Kidney capillary endothelial cell (primary cell): ENCODE data around the gene IFRD2.
A peak's percentile ranks its signal among the peaks of the same experiment; 100 is the strongest.
"Not testable (repeated sequence)": the region's sequence is repeated elsewhere in the genome, so short reads cannot be mapped to it uniquely, and the experiment has no call there.

ENCODE experiments used
- DNase-seq: peaks from one replicate; pipeline ENCODE4 v3.0.0-alpha.2; 2018; ENCODE audit warnings: low spot score

IFRD2 gene

DNA sequence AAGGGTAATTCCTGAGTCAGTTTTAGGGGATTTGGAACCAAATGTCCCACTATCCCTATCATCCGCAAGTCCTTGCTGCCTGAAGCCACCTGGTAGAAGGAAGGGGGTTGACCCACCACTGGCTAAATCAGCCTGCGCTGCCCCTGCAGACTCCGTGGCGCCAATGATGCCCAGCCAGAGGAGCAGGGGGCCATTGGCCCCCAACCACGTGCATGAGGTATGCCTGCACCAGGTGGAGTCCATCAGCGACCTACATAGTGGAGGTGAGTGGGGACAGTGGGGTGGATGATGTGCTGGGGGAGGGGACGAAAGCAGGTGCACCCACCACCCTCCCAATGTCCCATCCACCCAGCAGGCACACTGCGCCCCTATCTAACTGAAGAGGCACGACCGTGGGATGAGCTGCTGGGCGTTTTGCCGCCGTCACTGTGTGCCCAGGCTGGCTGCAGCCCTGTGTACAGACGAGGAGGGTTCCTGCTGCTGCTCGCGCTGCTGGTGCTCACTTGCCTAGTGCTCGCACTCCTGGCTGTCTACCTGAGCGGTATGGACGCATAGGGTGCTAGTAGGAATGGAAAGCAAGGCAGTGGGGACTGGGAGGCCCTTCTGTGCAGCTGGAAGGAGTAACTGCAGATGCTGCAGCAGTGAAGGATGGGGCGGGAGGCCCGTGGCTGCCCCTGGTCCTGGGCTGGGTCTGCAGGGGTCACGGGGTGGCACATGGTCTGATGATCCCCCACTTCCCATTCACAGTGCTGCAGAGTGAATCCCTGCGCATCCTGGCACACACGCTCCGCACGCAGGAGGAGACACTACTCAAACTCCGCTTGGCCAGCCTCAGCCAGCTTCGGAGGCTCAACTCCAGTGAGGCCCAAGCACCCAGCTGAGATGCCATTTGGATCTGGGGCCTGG lies 5.7 kb downstream of the IFRD2 start:
- DNase-seq: no peak

DNA sequence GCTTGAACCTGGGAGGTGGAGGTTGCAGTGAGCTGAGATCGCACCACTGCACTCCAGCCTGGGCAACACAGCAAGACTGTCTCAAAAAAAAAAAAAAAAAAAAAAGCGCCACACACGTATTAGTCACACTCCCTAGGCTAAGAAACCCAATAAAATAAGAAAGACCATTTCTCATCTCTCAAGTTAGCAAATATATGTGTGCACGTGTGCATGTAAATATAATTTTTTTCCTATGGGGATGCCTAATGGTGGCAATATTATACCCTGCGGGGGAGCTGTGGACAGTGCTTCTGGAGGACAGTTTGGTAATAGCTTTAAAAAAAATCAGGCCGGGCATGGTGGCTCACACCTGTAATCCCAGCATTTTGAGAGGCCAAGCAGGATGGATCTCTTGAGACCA lies 8.1 kb downstream of the IFRD2 start:
- DNase-seq: not testable (repeated sequence)

DNA sequence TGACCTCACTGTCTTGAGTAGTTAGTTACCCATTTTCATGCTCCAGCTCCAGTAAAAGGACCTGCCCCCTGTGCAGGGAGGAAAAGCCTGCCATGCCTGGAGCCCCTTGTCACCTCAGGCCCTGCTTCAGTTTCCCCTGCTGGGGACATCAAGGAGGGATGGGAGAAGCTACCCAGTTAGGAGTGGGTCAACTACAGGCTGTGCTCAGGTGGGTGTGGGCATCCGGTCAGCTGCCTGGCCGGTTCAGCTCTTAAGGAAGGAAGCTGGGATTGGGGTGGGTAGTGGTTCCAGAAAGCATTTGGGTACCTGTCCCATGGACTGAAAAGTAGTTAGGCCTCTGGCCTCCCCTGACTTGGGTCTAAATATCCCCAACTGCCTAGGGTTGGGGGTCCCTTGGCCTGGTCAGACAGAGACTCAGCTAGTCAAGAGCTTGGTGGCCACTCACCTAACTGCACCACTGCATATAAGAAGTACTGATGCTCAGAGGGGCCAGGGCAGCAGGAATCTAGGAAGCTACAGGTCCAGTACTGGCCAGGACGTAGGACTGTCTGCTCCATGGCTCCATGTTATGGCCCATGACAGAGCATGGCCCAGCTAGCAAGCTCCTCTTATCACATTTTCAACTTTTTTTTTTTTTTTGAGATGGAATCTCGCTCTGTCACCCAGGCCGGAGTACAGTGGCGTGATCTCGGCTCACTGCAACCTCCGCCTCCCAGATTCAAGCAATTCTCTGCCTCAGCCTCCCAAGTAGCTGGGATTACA lies 12.8 kb downstream of the IFRD2 start:
- DNase-seq: no peak

DNA sequence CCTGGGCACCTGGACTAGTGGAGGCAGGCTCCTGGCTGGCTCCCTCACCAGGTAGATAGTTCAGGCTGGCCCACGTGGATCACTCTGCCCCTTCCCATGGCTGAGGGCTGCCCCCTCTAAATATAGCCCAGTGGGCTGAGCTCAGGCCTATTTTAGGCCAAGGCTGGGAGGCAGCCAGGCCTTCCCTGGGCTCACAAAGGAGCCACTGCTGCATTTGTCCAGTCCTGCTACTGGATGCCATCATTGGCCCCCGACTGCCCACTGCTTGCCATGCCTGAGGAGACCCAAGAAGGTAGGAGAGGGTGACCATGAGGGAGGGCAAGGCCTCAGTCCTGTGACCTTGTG lies 13.4 kb downstream of the IFRD2 start, which contains the start of gene LSMEM2:
Gene LSMEM2 (plus strand): TSS at position 208 of the 345 bp plus-strand sequence. CDS start 27 bp downstream, at position 235.
- DNase-seq: no peak

DNA sequence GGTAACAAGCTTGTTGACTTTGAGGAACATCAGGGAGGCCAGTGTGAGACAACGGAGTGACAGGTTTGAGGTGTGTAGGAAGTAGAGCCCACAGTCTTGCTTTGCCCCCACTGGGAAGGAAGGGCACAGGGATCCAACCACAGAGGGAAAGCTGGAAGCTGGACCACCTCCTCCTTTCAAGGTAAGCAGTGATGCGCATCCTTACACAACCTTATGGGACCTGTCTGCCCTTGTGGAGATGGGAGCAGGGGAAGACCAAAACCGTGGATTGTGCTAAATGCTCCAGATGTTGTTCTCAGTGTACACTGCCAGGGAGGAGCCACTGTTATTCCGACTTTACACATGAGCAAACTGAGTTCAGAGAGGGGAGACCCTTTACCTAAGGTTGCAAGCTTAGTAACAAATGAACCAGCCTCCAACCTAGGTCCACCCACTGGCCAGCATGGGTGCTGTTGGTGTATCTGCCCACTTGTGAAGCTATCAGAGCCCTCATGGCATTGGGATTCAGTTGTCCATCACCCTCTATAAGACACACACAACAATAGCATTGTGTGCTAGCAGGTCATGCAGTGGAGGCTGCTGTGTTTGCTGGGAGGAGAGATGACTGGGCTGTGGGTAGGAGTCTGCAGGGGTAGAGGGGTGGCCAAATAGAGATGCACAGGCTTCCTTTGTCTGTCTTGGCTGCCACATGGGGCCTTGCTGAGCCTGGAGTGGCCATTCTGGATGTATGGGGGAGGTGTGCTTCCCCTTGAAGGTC lies 13.9 kb downstream of the IFRD2 start:
- no peak for DNase-seq

DNA sequence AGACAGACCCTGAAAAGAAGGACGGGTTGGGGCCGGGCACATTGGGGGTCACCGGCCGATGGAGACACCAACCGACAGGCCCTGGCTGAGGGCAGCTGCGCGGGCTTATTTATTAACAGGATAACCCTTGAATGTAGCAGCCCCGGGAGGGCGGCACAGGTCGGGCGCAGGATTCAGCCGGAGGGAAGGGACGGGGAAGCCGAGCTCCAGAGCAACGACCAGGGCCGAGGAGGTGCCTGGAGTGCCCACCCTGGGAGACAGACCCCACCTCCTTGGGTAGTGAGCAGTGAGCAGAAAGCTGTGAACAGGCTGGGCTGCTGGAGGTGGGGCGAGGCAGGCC lies 15.5 kb downstream of the IFRD2 start:
- DNase-seq: no peak

DNA sequence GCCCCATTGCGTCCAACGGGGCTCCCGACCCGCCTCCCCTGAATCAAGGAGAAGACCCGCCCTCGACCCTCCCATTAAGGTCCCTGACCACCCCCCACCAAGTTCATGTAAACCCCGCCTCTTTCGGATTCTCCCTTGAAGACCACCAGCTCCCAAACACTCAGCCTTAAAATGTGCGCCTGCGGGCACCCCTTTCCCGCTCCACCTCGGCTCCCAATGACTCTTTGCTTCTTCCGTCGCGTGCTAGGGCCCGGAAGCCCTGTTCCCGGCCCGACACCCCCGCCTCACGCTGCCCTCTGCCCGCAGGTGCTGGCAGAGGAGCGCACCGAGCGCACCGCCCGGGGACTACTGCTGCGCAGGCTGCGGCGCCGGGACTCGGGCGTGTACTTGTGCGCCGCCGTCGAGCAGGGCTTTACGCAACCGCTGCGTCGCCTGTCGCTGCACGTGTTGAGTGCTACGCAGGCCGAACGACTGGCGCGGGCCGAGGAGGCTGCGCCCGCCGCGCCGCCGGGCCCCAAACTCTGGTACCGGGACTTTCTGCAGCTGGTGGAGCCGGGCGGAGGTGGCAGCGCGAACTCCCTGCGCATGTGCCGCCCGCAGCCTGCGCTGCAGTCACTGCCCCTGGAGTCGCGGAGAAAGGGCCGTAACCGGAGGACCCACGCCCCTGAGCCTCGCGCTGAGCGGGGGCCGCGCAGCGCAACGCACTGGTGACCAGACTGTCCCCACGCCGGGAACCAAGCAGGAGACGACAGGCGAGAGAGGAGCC lies 16.1 kb downstream of the IFRD2 start:
- DNase-seq: no peak

DNA sequence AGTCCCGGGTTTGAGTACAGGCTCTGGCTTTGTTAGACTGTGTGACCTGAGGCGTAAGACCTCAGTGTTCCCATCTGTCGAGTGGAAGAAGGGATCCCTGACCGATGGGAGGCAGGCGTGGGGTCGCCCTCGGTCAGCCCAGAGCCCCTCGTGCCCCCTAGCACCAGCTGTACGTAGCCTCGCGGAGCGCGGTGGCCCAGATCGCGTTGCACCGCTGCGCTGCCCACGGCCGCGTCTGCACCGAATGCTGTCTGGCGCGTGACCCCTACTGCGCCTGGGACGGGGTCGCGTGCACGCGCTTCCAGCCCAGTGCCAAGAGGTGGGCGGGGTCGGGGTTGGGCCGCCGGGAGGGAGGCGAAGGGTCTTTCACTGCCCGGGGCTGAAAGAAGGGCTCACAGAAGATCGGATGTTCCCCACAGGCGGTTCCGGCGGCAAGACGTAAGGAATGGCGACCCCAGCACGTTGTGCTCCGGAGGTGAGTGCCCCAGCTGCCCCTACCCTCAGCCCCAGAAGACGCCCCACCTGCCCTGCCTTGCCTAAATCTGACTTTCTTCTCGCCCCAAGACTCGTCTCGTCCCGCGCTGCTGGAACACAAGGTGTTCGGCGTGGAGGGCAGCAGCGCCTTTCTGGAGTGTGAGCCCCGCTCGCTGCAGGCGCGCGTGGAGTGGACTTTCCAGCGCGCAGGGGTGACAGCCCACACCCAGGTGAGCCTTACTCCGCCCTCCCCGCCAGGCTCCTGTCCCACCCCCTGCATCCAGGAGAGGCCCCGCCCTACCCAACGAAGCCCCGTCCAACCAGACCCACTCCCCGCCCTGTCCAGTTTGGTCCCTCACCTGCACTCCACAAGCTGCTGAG lies 16.9 kb downstream of the IFRD2 start:
- DNase-seq: no peak

DNA sequence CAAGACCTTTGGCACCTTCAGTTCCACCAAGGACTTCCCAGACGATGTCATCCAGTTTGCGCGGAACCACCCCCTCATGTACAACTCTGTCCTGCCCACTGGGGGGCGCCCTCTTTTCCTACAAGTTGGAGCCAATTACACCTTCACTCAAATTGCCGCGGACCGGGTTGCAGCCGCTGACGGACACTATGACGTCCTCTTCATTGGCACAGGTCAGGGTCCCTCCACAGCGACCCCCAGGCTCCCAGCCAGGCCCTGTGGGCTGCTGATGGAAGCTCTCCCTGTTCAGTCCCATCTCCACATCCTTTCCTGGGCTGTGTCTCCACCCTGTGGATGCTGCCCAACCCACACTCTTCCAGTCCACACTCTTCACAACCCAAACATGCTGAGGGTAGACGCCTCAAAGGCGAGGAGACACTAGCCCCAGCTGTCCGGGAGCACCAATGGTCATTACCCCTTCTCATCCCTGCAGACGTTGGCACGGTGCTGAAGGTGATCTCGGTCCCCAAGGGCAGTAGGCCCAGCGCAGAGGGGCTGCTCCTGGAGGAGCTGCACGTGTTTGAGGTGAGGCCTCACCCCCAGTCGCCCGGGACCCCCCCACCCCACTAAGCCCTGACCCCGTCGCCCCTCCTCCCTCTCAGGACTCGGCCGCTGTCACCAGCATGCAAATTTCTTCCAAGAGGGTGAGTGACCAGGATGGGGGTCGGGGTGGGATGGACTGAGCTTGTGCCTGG lies 17.7 kb downstream of the IFRD2 start:
- DNase-seq: peak; percentile 56

DNA sequence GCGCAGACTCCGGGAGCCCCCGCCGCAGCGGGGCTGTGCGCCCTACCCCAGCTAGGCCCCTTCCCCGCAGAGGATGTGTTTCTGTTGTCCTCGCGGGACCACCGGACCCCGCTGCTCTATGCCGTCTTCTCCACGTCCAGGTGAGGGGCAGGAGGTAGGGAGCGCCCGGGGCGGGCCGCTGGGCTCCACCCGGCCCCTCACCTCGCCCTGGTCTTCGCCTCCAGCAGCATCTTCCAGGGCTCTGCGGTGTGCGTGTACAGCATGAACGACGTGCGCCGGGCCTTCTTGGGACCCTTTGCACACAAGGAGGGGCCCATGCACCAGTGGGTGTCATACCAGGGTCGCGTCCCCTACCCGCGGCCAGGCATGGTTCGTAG lies 18.6 kb downstream of the IFRD2 start:
- DNase-seq: no peak

DNA sequence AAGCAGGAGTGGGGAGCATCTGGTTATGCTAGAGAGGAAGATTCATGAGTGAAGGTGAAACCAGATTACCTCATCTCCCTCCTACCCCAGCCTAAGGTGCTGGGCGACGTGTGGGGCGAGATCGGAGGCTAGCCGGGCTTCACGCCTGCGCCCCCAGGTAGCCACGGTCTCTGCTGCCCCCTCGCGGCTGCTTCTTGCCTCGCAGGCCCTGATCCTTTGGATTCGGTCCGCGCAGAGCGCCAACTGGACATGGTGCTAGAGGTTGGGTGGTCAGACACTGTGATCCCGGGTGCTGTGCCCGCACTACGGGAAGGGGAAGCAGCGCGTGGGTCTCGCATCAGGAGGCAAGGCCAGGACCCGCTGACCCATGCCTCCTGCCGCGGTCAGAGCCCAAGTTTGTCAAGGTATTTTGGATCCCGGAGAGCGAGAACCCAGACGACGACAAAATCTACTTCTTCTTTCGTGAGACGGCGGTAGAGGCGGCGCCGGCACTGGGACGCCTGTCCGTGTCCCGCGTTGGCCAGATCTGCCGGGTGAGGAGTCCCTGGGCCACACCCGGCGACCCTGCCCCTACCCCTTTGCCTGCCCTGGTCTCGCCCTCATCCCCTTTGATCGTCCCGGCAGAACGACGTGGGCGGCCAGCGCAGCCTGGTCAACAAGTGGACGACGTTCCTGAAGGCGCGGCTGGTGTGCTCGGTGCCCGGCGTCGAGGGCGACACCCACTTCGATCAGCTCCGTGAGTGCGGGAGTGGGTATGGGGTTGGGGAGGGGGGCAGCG lies 19.1 kb downstream of the IFRD2 start:
- peak; percentile 69 for DNase-seq

DNA sequence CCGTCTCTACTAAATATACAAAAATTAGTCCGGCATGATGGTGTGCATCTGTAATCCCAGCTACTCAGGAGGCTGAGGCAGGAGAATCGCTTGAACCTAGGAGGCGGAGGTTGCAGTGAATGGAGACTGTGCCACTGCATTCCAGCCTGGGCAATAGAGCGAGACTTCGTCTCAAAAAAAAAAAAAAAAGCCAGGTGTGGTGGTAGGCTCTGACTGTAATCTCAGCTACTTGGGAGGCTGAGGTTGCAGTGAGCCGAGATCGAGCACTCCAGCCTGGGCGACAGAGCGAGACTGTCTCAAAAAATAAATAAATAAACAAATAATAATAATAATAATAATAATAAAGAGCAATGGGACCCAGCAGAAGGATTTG lies 19.7 kb downstream of the IFRD2 start:
- not testable (repeated sequence) for DNase-seq

DNA sequence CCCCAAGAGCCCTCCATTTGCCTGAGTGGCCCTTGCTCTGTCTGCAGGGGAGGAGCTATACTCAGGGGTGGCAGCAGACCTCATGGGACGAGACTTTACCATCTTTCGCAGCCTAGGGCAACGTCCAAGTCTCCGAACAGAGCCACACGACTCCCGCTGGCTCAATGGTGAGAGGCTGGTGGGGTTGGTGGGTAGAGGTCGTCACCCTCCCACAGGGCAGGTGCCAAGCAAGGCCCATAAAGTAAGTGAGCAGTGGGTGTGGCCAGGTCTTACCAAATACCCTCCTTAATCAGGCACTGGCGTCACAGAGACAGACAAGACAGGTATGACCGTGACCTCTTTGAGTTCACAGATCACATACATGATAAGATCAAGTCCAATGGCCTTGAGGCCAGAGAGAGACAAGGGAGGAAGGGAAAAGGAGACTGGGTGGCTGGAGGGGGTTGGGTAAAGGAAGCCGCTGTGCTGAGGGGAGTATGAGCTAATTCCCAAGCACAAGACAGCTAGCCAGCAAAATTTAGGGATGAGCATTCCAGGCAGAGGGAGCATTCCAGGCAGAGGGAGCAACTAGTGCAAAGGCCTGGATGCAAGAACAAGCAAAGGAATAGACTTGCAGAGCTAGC lies 20.8 kb downstream of the IFRD2 start:
- no peak for DNase-seq

DNA sequence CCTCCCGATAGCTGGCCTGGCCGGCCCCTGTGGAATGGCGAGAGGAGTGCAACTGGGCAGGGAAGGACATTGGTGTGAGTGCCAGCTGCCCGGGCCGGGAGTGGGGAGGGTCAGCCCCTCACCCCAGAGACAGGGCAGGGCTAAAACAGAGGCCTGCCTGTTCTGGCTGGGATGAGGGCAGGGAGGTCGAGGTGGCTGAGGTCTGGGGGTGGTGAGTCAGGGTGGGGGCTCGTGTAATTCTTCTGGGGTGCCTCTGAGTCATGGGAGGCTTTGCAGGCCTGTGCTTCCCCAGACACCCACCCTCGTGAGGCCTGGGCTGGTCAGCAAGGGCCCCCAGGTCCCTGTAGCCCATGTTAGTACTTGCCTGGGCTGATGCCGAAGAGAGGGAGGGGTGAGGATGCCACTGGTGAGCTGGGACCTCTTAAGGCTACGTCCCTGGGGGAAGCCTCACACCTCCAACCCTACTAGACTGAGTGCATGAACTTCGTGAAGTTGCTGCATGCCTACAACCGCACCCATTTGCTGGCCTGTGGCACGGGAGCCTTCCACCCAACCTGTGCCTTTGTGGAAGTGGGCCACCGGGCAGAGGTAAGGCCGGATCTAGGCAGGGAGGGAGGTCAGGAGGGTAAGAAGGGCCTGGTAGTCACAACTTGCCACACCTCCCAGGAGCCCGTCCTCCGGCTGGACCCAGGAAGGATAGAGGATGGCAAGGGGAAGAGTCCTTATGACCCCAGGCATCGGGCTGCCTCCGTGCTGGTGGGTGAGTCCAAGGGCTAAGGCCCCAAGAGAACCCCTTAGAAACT lies 21.6 kb downstream of the IFRD2 start:
- no peak for DNase-seq

DNA sequence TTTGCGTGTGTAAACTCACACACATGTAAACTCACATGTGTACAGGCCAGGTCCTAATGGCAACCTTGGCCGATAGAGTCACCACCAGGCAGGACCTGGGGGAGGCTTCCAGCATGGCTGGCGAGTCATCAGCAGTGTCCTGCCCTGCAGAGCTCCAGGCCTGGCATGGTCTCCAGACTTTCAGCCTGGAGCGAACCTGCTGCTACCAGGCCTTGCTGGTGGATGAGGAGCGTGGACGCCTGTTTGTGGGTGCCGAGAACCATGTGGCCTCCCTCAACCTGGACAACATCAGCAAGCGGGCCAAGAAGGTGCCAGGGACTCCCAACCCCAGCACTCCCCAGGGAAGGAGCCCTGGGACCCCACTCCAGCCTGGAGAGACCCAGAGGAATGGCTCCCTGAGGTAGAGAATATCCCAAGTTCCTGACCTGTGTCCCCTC lies 22.2 kb downstream of the IFRD2 start:
- DNase-seq: no peak

DNA sequence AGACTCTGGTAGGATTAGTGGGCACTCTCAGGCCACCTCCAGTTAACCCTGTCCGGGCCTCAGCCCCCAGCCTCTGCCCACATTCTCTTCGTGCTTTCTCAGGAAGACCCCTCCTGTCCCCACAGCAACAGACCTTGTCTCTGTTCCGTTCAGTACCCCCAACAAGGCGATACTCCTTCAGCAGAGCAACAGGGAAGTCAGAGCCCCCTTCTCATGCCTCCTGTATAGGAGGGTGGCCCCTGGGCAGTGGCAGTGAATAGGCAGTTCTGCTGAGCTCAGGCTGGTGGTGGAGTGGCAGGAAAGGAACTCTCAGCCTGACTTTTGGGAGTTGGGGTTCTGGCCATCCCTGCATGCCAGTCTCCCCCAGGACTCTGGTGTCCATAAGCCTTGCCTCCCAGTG lies 22.8 kb downstream of the IFRD2 start:
- DNase-seq: no peak

DNA sequence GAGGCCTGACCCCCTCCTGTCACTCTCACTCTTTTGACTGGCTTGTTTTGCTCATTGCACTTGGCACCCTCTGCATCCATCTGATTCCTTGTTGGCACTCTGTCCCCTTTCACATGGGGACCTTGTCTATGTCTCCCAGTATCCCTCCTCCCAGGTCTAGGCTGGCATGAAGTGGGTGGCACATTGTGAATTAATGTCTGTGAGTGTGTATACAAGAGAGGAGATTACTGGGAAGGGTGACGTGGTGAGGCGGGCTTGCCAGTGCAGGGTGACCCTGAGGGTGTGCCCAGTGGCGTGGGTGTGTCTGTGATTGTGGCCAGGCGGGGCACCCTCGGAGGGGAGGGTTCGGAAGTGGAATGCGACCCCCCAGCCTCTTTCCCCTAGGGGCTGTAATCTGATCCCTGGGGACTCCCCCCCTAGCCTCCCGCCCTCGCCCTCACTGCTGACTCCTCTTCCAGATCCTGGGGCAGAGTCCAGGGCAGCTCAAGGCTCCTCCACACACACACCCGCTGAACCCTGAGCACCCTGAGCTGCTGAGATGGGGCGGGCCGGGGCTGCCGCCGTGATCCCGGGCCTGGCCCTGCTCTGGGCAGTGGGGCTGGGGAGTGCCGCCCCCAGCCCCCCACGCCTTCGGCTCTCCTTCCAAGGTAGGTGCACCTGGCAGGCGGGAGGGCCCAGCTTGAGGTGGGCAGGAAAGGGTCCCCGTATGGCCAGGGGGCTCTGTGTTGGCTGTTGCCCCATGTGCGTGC lies 23.4 kb downstream of the IFRD2 start, which contains the start of gene SEMA3B:
Gene SEMA3B (plus strand): TSS at position 445 of the 749 bp plus-strand sequence. CDS start 94 bp downstream, at position 539.
- DNase-seq: no peak
